SH-SY5Y (cell line): ENCODE data around the gene ELMO3.

Source experiments
- GATA2 ChIP-seq: IDR thresholded peaks from 2 replicates; pipeline ENCODE4 v1.6.1; 2011; ENCODE audit warnings: mild to moderate bottlenecking, low read depth, low read length
- GATA3 ChIP-seq: IDR thresholded peaks from 2 replicates; pipeline ENCODE4 v1.6.1; 2011; ENCODE audit warnings: low read depth, mild to moderate bottlenecking, low read length, moderate library complexity

- TF ChIP-seq GATA2 (no peak), GATA3 (no peak)
Observed at GRCh38 chr16:67180166-67180565, 18.8 kb upstream of the ELMO3 start.
